Renal cortex interstitium (tissue), 11 donors: ENCODE measurements around the gene AHDC1. TPM values are rescaled to one million over a fixed set of nuclear protein-coding genes. Genes with fewer than 3 reads are reported as not detected.
A peak's percentile ranks its signal among the peaks of the same experiment; 100 is the strongest.
"Not testable (repeated sequence)": the region's sequence is repeated elsewhere in the genome, so short reads cannot be mapped to it uniquely, and the experiment has no call there.

ENCODE experiments used
- DNase-seq, 11 donors: peaks; one replicate each; pipeline ENCODE4 v3.0.0-alpha.2; 2013; ENCODE audit warnings: low read depth in 9 of 11, low spot score in 4 of 11; ENCODE audit errors: extremely low read depth in 1 of 11
- polyA plus RNA-seq, 3 donors: library from polyadenylated mRNA; unstranded; fragments of 120-200 nt; gene quantifications; one replicate each; pipeline ENCODE4 v1.2.1, GENCODE V29; 2013; ENCODE audit not compliant: insufficient read length in 3 of 3

AHDC1 gene
- polyA plus RNA-seq, 3 donors: 34.6 to 50.9 (median 48.8) TPM

DNA sequence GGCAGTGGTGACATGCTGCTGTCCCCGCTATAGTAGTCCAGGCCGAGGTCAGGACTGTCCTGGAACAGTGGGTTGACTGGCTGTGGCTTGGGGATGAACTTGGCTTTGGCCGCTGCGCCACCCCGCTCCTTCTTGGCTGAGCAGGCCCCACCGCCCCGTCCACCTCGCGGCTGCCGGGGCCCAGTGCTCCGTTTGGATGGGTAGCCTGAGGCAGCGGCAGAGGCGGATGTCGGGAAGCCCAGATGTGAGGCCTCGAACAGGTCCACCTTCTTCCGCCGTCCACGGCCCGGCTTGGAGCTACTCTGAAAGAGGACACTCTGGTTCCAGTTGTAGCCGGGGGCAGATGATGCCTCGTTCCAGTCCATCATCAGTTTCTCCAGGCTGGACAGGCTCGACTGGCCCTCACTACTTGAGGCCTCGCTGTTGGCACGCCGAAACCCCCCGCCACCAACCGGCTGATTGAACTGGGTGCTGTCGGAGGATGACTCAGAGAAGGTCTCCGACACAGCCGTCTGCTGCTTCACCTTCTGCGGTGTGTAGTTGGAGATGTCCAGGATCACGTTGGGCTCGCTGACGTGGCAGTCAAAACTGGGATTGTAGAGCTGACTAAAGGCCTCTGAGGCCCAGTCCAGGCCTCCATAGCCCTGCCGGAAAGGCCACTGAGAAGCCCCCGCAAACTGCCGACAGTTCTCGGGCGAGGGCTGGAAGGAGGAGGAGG lies 55.6 kb downstream of the AHDC1 start:
- no peak for DNase-seq

GRCh38 chr1:27547220-27548116 lies 56.5 kb downstream of the AHDC1 start:
- no peak for DNase-seq

DNA sequence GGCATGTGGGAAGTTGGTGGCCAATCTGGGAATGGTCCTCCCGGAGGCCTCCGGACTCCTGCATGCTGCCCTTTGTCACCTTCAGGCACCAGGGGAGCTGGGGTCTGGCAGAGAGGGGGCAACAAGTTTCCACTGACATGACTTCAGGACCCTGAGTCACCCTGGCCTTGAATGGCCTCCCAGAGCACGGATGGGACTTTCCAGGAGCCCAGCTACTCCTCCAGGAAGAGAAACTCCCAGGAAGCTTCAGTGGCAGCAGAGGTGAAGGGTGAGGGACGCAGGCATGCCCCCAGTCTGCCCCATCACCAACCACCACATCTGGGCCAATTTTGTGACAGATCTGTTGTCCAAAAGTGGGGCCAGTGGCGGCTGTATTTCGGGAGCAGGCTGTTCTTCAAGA lies 58.1 kb downstream of the AHDC1 start:
- DNase-seq: no peak

DNA sequence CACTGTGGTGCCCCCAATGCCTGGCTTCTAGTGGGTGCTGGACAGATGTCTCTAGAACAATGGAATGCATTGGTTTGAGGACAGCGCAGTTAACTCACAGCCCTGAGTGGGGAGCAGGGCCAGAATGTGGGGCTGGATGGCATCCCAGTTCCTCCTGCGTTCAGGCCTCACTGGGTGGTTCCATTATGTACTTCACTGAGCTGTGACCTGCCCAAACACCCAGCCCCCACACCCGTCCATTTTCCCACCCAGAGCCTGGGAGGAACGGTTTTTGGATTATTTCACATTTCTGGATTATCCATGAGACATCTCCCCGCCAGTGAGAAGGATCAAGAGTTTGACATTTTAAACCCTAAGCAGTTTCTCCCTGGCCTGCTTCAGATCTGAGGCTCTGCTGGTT lies 58.7 kb downstream of the AHDC1 start:
- no peak for DNase-seq

DNA sequence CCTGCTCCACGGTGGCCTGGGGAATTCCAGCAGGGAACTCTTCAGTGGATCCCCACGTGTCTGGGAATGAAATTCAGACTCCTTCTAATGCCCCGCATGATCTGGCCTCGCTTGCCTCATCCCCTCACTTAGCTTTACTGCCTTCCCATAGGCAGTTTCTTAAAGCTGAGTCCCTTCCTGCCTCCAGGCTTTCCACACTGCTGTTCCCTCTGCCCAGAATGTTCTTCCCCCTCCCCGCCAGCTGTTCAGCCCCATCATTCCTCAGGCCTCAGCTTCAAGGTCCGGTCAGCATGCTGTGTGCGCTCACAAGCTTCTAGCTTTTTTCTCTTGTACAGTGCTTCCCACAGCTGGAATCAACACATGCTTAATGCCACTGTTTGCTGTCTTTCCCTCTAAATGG lies 59.1 kb downstream of the AHDC1 start:
- DNase-seq: no peak

DNA sequence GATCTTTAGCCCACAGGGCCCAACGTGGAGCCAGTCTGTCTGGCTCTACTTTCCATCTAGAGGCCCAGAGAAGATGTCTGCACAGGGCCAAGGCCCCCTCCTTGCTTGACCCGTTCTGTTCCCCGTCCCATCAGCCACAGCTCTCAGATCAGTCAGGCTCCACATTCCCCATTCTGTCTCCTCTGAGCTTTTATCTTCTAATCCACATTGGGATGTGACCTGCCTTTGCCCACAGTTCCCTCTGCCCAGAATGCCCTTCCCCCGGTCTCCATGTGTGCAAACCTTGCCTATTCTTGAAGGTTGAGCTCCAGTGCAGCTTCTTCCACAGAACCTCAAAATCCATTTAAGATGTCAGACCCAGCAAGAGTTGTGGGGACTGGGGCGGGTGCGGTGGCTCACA lies 60.7 kb downstream of the AHDC1 start:
- no peak for DNase-seq

- no peak for DNase-seq
Observed at GRCh38 chr1:27542463-27543273, 61.3 kb downstream of the AHDC1 start.

DNA sequence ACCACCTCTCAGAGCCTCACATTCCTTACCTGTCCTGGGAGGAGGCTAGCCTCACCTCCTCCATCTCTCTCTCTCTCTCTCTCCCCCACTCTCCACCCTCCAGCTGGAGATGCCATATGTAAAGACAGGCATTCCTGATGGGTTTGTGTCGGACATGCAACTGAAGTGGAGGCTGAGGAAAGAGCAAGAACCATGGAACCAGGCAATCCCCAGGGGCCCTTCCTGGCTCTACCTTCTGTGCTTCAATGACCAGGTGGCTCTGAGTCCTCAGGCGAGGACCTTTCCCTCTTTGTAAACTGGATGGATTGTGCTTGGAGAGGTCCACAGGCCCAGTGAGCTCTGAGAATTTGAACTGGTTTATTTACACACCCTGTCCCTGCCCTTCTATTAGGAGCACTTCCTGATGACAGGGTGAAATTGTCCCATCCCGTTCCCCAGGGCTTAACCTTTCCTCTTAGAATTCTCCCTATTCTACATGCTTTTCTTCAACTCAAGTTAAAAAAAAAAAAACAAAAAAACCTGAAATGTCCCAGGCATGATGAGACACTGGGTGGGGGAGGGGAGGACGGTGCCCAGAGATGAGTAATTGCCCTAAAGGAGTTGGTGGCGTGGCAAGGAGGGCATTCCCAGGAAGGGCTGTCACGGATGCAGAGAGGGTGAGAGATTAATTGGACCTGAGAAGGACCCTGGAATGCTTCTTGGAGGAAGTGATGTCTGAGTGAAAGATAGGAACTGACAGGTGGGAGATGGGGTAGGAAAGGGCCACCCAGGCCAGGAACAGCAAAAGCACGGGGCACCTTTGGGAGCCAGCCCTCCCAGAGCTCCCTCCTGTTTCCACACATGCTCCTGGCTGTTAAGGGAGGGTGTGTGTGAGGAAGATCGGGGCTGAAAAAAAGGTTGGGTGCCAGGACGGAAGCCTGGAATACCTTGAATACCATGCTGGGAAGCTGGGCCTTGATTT lies 63.8 kb downstream of the AHDC1 start:
- DNase-seq: no peak

- DNase-seq: no peak
Observed at GRCh38 chr1:27538793-27539192, 65.2 kb downstream of the AHDC1 start.

- DNase-seq: not testable (repeated sequence)
Observed at GRCh38 chr1:27538305-27538676, 65.7 kb downstream of the AHDC1 start.

GRCh38 chr1:27536767-27537166 lies 67.2 kb downstream of the AHDC1 start:
- peak in 4 of 11 donors; percentile 39 to 63 (median 51) for DNase-seq

DNA sequence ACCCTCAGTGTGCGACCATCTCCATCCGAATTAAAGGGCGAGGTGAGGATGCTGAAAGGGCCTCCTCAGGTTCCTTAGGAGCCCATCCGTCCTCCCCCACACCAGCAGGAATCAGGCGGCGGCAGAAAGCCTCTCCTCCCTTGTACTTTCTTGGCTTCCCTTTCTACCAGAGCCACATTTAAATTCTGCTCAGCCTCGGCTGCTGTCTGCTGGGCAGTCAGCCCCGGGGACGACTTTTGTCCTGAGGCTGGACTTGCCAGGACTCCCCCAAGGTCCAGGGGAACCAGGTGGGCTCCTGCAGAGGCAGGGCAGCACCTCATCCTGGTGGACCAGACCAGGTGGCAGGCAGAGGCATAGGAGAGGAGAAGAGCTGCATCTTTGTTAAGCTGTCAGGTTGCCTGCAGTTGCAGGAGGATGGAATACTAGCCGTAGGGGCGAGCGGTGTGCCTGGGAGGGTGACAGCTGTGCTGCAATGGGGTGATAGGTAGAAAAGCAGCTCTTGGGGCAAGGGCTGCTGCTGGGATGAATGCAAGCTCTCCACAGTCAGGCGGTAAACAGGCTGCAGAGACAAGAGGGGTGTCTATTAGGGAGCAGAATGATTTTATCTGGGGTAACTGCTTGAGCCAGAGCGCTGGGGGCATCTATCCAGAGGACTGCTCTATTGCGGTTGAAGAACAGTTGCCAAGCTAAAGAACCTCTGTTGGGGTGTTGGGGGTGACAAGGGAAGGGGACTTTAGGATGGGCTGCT lies 67.8 kb downstream of the AHDC1 start:
- no peak for DNase-seq

DNA sequence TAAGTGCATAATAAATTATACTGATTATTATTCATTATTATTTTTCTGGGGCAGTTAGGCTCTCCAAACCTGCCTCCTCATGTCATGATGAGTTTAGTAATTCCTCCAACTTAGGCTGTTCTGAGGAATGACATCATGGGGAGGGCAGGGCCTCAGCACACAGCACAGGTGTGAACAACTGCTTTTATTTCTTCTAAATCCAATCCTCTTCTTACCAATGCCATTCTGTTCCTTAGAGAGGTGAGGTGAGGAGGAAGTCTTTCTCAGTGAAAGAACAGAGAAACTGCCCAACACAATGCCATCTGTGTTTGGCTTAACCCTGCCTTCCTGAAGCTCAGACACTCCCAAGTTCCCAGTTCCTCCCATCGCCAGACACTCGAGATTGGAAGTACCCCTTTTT lies 68.6 kb downstream of the AHDC1 start:
- no peak for DNase-seq

DNA sequence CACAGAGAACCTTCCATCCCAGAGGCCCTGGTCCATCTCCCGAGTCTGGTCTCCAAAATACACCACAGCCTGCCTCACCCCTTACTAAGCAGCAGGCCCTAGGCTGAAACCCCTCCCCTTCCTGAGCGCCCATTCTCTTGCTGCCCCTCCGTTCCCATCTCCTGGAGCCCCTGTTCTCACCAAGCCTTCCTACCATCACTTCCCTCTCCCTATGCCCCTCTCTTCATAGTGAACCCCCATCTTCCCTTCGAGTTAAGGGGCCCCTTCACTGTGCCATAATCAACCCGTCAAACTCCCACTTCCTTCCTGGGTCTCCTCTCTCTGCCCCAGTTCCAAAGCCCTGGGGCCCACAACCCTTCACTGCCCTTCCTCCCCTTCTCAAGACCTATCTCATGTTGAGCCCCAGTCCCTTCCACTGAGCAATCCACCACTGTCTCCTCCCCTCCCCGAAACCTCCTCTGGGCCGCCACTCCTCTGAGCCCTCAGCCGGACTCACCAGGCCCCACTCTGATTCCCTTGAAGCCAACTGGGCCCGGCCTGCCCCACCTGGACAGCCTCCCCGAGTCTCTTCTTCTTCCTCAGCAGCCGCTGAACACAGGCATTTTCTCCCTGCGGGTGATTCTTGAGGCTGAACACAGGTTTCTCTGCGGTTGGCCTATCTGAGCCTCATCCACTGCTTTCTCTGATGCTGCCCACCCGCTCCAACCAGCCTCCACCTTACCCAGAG lies 71.8 kb downstream of the AHDC1 start:
- no peak for DNase-seq

DNA sequence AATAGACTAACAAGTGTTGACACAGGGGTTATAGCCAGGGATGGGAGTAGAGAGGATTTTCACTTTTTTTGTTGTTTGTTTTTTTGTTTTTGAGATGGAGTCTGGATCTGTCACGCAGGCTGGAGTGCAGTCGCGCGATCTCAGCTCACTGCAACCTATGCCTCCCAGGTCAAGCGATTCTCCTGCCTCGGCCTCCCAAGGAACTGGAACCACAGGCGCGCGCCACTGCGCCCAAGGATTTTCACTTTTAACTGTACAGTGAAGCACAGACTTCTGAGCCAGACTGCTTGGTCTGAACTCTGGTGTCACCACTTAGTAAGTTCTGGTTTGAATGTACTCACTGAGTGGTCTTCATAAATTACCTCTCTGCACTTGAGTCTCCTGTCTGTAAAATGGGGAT lies 73.8 kb downstream of the AHDC1 start:
- no peak for DNase-seq

GRCh38 chr1:27529704-27530018 lies 74.3 kb downstream of the AHDC1 start:
- no peak for DNase-seq
